Pancreas (tissue), 10 donors: ENCODE results near the gene USP48. TPM values are rescaled to one million over a fixed set of nuclear protein-coding genes. Genes with fewer than 3 reads are reported as not detected.
A peak's percentile ranks its signal among the peaks of the same experiment; 100 is the strongest.
"Not testable (repeated sequence)": the region's sequence is repeated elsewhere in the genome, so short reads cannot be mapped to it uniquely, and the experiment has no call there.

ENCODE experiments used
- ATAC-seq, 4 donors: fragments of 200-7000 bp; cut with Tn5 transposase; one replicate each; pipeline versions ENCODE4 v1.8.0 to v1.9.1; 2020; ENCODE audit warnings: mild to moderate bottlenecking in 4 of 4, moderate library complexity in 4 of 4
- DNase-seq, 6 donors: peaks; one replicate each; pipeline ENCODE4 v3.0.0-alpha.2; 2020
- FAIRE-seq: peaks from 2 replicates; lab custom pipeline; 2012; peaks lifted over from hg19 to GRCh38; lab: Jason Lieb, UNC
- H3K27ac ChIP-seq, 4 donors: fragments of 200-600 bp; sonication (generic); 1 replicate in 3 of 4; 2 replicates in 1 of 4; pipeline versions ENCODE4 v1.5.0 to v1.8.0; 2020
- H3K27me3 ChIP-seq, 4 donors: fragments of 200-600 bp; one replicate each; pipeline ENCODE4 v1.8.0; 2021
- H3K36me3 ChIP-seq, 3 donors: fragments of 200-600 bp; sonication (generic) in 1 of 3; one replicate each; pipeline versions ENCODE4 v1.5.0 to v1.8.0; 2020 to 2021
- H3K4me1 ChIP-seq, 3 donors: fragments of 200-600 bp; one replicate each; pipeline ENCODE4 v1.8.0; 2021
- H3K4me3 ChIP-seq, 4 donors: fragments of 200-600 bp; sonication (generic) in 2 of 4; one replicate each; pipeline versions ENCODE4 v1.5.0 to v1.8.0; 2020 to 2021
- H3K9me3 ChIP-seq, 4 donors: fragments of 200-600 bp; one replicate each; pipeline ENCODE4 v1.8.0; 2021
- CTCF ChIP-seq, 4 donors: fragments of 200-600 bp; sonication (generic) in 3 of 4; IDR thresholded peaks; one replicate each; pipeline versions ENCODE4 v1.5.0 to v1.8.0; 2021; ENCODE audit warnings: antibody characterized with exemption in 4 of 4
- WGBS, 2 donors: extraction: QIAGEN DNeasy Blood & Tissue Kit; methylation state at CpG; one replicate each; pipeline ENCODE4 v1.1.7; 2013; 5-methylcytosine and 5-hydroxymethylcytosine counted together
- intact Hi-C, 3 donors: fragments of 100-400 bp; cut with DNase I; formaldehyde crosslinking; loops; one replicate each; pipeline versions ENCODE4 v1.11.1 to v1.14.2; 2022
- polyA plus RNA-seq, 2 donors: library from polyadenylated mRNA; stranded (reverse); fragments of 200-250 nt; gene quantifications; one replicate each; pipeline ENCODE4 v1.2.3, GENCODE V29; 2013
- total RNA-seq, 6 donors: library from RNA; stranded (reverse); fragmentation: NEBNext Ultra II Directional in 4 of 6; extraction: Animal tissue kit (Norgen Biotek cat#: 25700) in 4 of 6; gene quantifications; one replicate each; pipeline versions ENCODE4 v1.2.1 to v1.2.4, GENCODE V29; 2021 to 2023
- donor health status: healthy with polysubstance abuse.
- donor health status: DM: no; HTN: no; CAD: no; lungs with moderate emphysema.
- donor health status: DM: no; HTN: no; CAD: no.
- donor health status: control.
- donor health status: control.
- donor health status: Bipolar disorder and iron deficiency.
- donor health status: DM: yes; HTN: yes; CAD: no.
- donor health status: DM: no; HTN: no; CAD: no.
- donor health status: DM: no; HTN: no; CAD: no.
- donor health status: DM: yes; HTN: yes; CAD: no.

Gene USP48
- total and polyA plus RNA-seq, 8 donors: 14.9 to 30.6 (median 25.9) TPM

DNA sequence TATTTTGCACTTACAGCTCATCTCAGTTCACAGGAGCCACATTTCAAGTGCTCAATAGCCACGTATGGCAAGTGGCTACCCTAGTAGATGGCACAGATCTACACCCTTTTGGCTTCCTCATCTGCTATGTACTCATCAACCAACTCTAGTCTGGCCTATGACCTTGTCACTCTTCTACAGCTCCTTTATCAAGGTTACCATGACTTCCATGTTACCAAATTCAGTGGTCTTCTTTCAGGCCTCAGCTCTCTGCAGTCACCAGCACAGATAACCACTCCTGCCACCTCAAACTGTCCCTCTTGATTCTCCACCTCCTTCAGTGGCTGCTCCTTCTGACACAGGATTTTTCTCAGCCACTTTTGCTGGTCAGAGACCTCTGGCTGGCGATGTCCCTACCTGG, 11.7 kb upstream of the USP48 start:
- Histone ChIP-seq H3K4me3 (no peak overlapping the region), H3K4me1 (no peaks in the 10 kb centered on the region), H3K27ac (no peak overlapping the region), H3K9me3 (no peaks in the 10 kb centered on the region), H3K27me3 (no peaks in the 10 kb centered on the region), H3K36me3 (no peaks in the 10 kb centered on the region)
- WGBS, 2 donors: 93 to 100% methylated on average over 2 of the region's 2 CpGs
- FAIRE-seq (no peak), DNase-seq (no peak), ATAC-seq (no peak)
- intact Hi-C loops: no loop called here
- TF ChIP-seq CTCF (IDR thresholded peaks at IDR 0.05): no peak

- no peak for ATAC-seq
- intact Hi-C loops: no loop called here
- Histone ChIP-seq H3K4me3 (no peak overlapping the region), H3K27me3 (no peaks in the 10 kb centered on the region), H3K27ac (no peak overlapping the region), H3K9me3 (no peaks in the 10 kb centered on the region), H3K4me1 (no peaks in the 10 kb centered on the region), H3K36me3 (no peaks in the 10 kb centered on the region)
- no peak for TF ChIP-seq CTCF (IDR thresholded peaks at IDR 0.05)
- no peak for FAIRE-seq
- DNase-seq: no peak
- 73 to 87% methylated on average over 2 of the region's 2 CpGs for whole genome bisulfite sequencing, 2 donors
Measured at GRCh38 chr1:21793104-21793503, 10.2 kb upstream of the USP48 start.

DNA sequence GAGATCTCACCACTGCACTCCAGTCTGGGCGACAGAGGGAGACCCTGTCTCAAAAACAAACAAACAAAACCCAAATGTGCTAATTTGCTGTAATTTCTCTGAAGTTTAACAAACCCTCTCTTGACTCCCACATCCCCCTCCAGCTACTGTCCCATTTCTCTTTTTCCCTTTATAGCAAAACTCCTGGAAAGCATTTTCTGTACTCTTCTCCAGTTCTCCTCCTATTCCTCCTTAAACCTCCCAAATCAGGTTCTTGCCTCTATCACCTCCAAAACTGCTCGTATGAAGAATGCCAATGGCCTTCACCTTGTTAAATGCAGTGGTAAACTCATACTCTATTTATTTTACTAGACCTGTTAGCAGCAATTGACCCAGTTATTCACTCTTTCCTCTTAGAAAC, 3.7 kb upstream of the USP48 start:
- Histone ChIP-seq H3K4me3 (no peak overlapping the region), H3K9me3 (no peaks in the 10 kb centered on the region), H3K4me1 (no peaks in the 10 kb centered on the region), H3K36me3 (no peaks in the 10 kb centered on the region), H3K27me3 (no peaks in the 10 kb centered on the region), H3K27ac (no peak overlapping the region)
- WGBS, 2 donors: 70 to 72% methylated on average over 2 of the region's 2 CpGs
- no peak for TF ChIP-seq CTCF (IDR thresholded peaks at IDR 0.05)
- intact Hi-C loops: loop anchor here in 1 of 3 donors (10.0 kb wide), 1 partner anchor 178 kb away; no protein-coding TSS in a partner anchor
- DNase-seq: no peak
- ATAC-seq: no peak
- FAIRE-seq: no peak

GRCh38 chr1:21785764-21786163, 2.8 kb upstream of the USP48 start:
- H3K4me1 ChIP-seq, H3K36me3 ChIP-seq, H3K9me3 ChIP-seq, H3K4me3 ChIP-seq, H3K27me3 ChIP-seq, FAIRE-seq, ATAC-seq, H3K27ac ChIP-seq, DNase-seq: not testable (repeated sequence)
- 86 to 91% methylated on average over 9 of the region's 9 CpGs for WGBS, 2 donors
- intact Hi-C loops: loop anchor here in 1 of 3 donors (10.0 kb wide), 1 partner anchor 179 kb away; no protein-coding TSS in a partner anchor

GRCh38 chr1:21783679-21784603, 992 bp upstream of the USP48 start:
- Histone ChIP-seq H3K4me1 (peaks cover 0 to 8% (median 5%) of the 10 kb centered on the region in 3 donors), H3K36me3 (no peaks in the 10 kb centered on the region), H3K27ac (peak overlapping the region; percentile 99 to 100 (median 100)), H3K9me3 (no peaks in the 10 kb centered on the region), H3K4me3 (peak overlapping the region; percentile 73 to 92 (median 83)), H3K27me3 (no peaks in the 10 kb centered on the region)
- no peak for TF ChIP-seq CTCF (IDR thresholded peaks at IDR 0.05)
- intact Hi-C loops: loop anchor here in 1 of 3 donors (10.0 kb wide), 1 partner anchor 181 kb away; no protein-coding TSS in a partner anchor
- FAIRE-seq (no peak), DNase-seq (peak; percentile 38 to 98 (median 96)), ATAC-seq (peak; percentile 10 to 91 (median 15))
- 33 to 35% methylated on average over 32 of the region's 32 CpGs for WGBS, 2 donors
